Measurements from ENCODE around the gene OR14I1.
"Not testable (repeated sequence)": the region's sequence is repeated elsewhere in the genome, so short reads cannot be mapped to it uniquely, and the experiment has no call there.

OR14I1 gene

GRCh38 chr1:248704606-248705005, 2.0 kb upstream of the OR14I1 start:
- no peak for TF ChIP-seq JUND (IDR thresholded peaks at IDR 0.05; ENCODE audit: low read depth)
- in situ Hi-C loops (cut with HindIII; ENCODE audit: low pct_unique_long_range_greater_than_20kb, low sequenced_read_pairs) = no loop called here
- peak in 1 of 2 experiments; percentile 31 for DNase-seq (ENCODE audit: low read depth in 1 of 2, low spot score in 1 of 2)

GRCh38 chr1:248703674-248704073, 1.1 kb upstream of the OR14I1 start:
- no peak for TF ChIP-seq JUND (IDR thresholded peaks at IDR 0.05; ENCODE audit: low read depth)
- in situ Hi-C loops (cut with HindIII; ENCODE audit: low pct_unique_long_range_greater_than_20kb, low sequenced_read_pairs) = no loop called here
- peak in 1 of 2 experiments; percentile 30 for DNase-seq (ENCODE audit: low read depth in 1 of 2, low spot score in 1 of 2)

GRCh38 chr1:248699099-248699498, 3.5 kb downstream of the OR14I1 start:
- in situ Hi-C loops (cut with HindIII; ENCODE audit: low pct_unique_long_range_greater_than_20kb, low sequenced_read_pairs) = no loop called here
- no peak for DNase-seq (ENCODE audit: low read depth in 1 of 2, low spot score in 1 of 2)
- no peak for TF ChIP-seq JUND (IDR thresholded peaks at IDR 0.05; ENCODE audit: low read depth)

GRCh38 chr1:248697907-248698306, 4.7 kb downstream of the OR14I1 start:
- TF ChIP-seq JUND (IDR thresholded peaks at IDR 0.05; ENCODE audit: low read depth) = no peak
- DNase-seq (ENCODE audit: low read depth in 1 of 2, low spot score in 1 of 2) = peak; percentile 10 to 60
- in situ Hi-C loops (cut with HindIII; ENCODE audit: low pct_unique_long_range_greater_than_20kb, low sequenced_read_pairs) = no loop called here

GRCh38 chr1:248696774-248697173, 5.8 kb downstream of the OR14I1 start:
- in situ Hi-C loops (cut with HindIII; ENCODE audit: low pct_unique_long_range_greater_than_20kb, low sequenced_read_pairs) = no loop called here

GRCh38 chr1:248696261-248696660, 6.3 kb downstream of the OR14I1 start:
- no peak for TF ChIP-seq JUND (IDR thresholded peaks at IDR 0.05; ENCODE audit: low read depth)
- in situ Hi-C loops (cut with HindIII; ENCODE audit: low pct_unique_long_range_greater_than_20kb, low sequenced_read_pairs) = no loop called here
- peak; percentile 25 to 84 for DNase-seq (ENCODE audit: low read depth in 1 of 2, low spot score in 1 of 2)

More at GRCh38 chr1:248696774-248697173, 5.8 kb downstream of the OR14I1 start:
- DNase-seq (ENCODE audit: low read depth in 1 of 2, low spot score in 1 of 2) = no peak
- no peak for TF ChIP-seq JUND (IDR thresholded peaks at IDR 0.05; ENCODE audit: low read depth)

- peak in 1 of 2 experiments; percentile 46 for DNase-seq (ENCODE audit: low read depth in 1 of 2, low spot score in 1 of 2)
- in situ Hi-C loops (cut with HindIII; ENCODE audit: low pct_unique_long_range_greater_than_20kb, low sequenced_read_pairs) = no loop called here
These were observed 7.0 kb downstream of the OR14I1 start for GRCh38 chr1:248695451-248696132.

GRCh38 chr1:248691567-248692155, 10.9 kb downstream of the OR14I1 start:
- no peak for TF ChIP-seq JUND (IDR thresholded peaks at IDR 0.05; ENCODE audit: low read depth)
- in situ Hi-C loops (cut with HindIII; ENCODE audit: low pct_unique_long_range_greater_than_20kb, low sequenced_read_pairs) = no loop called here
- no peak for DNase-seq (ENCODE audit: low read depth in 1 of 2, low spot score in 1 of 2)

More at GRCh38 chr1:248695451-248696132, 7.0 kb downstream of the OR14I1 start:
- no peak for TF ChIP-seq JUND (IDR thresholded peaks at IDR 0.05; ENCODE audit: low read depth)

GRCh38 chr1:248688527-248689298, 13.9 kb downstream of the OR14I1 start:
- no peak for DNase-seq (ENCODE audit: low read depth in 1 of 2, low spot score in 1 of 2)
- in situ Hi-C loops (cut with HindIII; ENCODE audit: low pct_unique_long_range_greater_than_20kb, low sequenced_read_pairs) = no loop called here
- TF ChIP-seq JUND (IDR thresholded peaks at IDR 0.05; ENCODE audit: low read depth) = no peak

GRCh38 chr1:248686815-248687214, 15.8 kb downstream of the OR14I1 start:
- in situ Hi-C loops (cut with HindIII; ENCODE audit: low pct_unique_long_range_greater_than_20kb, low sequenced_read_pairs) = no loop called here
- no peak for TF ChIP-seq JUND (IDR thresholded peaks at IDR 0.05; ENCODE audit: low read depth)
- DNase-seq (ENCODE audit: low read depth in 1 of 2, low spot score in 1 of 2) = peak in 1 of 2 experiments; percentile 52

GRCh38 chr1:248681651-248682050, 20.9 kb downstream of the OR14I1 start:
- DNase-seq (ENCODE audit: low read depth in 1 of 2, low spot score in 1 of 2) = no peak
- no peak for TF ChIP-seq JUND (IDR thresholded peaks at IDR 0.05; ENCODE audit: low read depth)
- in situ Hi-C loops (cut with HindIII; ENCODE audit: low pct_unique_long_range_greater_than_20kb, low sequenced_read_pairs) = no loop called here

GRCh38 chr1:248670003-248670402, 32.6 kb downstream of the OR14I1 start:
- DNase-seq (ENCODE audit: low read depth in 1 of 2, low spot score in 1 of 2) = peak in 1 of 2 experiments; percentile 32
- in situ Hi-C loops (cut with HindIII; ENCODE audit: low pct_unique_long_range_greater_than_20kb, low sequenced_read_pairs) = no loop called here
- no peak for TF ChIP-seq JUND (IDR thresholded peaks at IDR 0.05; ENCODE audit: low read depth)

GRCh38 chr1:248663453-248664328, 38.9 kb downstream of the OR14I1 start:
- DNase-seq (ENCODE audit: low read depth in 1 of 2, low spot score in 1 of 2); in situ Hi-C loops (cut with HindIII; ENCODE audit: low pct_unique_long_range_greater_than_20kb, low sequenced_read_pairs): not testable (repeated sequence)

GRCh38 chr1:248656797-248657196, 45.8 kb downstream of the OR14I1 start:
- in situ Hi-C loops (cut with HindIII; ENCODE audit: low pct_unique_long_range_greater_than_20kb, low sequenced_read_pairs); DNase-seq (ENCODE audit: low read depth in 1 of 2, low spot score in 1 of 2): not testable (repeated sequence)

GRCh38 chr1:248655354-248655753, 47.2 kb downstream of the OR14I1 start, which contains the start of gene OR2T27:
Gene OR2T27 (minus strand): TSS chr1:248655528. CDS start chr1:248650884, 4,644 bp downstream.
- DNase-seq (ENCODE audit: low read depth in 1 of 2, low spot score in 1 of 2); in situ Hi-C loops (cut with HindIII; ENCODE audit: low pct_unique_long_range_greater_than_20kb, low sequenced_read_pairs): not testable (repeated sequence)
